H1 (cell line): ENCODE data around the gene GJB4.

Experiments used
- CBX5 ChIP-seq: fragments of 300-800, 300-1000 bp; sonication (generic); IDR thresholded peaks from 2 replicates; pipeline ENCODE4 v1.7.1; 2016; ENCODE audit warnings: antibody characterized with exemption, low read length, low read depth
- CHD2 ChIP-seq: IDR thresholded peaks from 2 replicates; pipeline ENCODE4 v1.6.1; 2012; ENCODE audit warnings: low read length, improper control_type of control experiment
- NRF1 ChIP-seq: IDR thresholded peaks from 2 replicates; pipeline ENCODE4 v1.6.1; 2011; ENCODE audit warnings: mild to moderate bottlenecking, low read depth, low read length, improper control_type of control experiment
- POLR2A ChIP-seq, 2 experiments: IDR thresholded peaks; 1 replicate in 1 of 2; 2 replicates in 1 of 2; pipeline ENCODE4 v1.6.1; 2011; ENCODE audit warnings: low read depth in 2 of 2, low read length in 2 of 2, mild to moderate bottlenecking in 2 of 2; ENCODE audit errors: control extremely low read depth in 1 of 2
- POLR2AphosphoS5 ChIP-seq: IDR thresholded peaks from 2 replicates; pipeline ENCODE4 v1.6.1; 2011; ENCODE audit warnings: low read depth, low read length
- RAD21 ChIP-seq, 2 experiments: IDR thresholded peaks in 1 of 2; conservative IDR thresholded peaks in 1 of 2; 2 replicates each; pipeline ENCODE4 v1.6.1; 2011; ENCODE audit warnings: low read depth in 2 of 2, low read length in 2 of 2, improper control_type of control experiment in 1 of 2, inconsistent platforms in 1 of 2, mild to moderate bottlenecking in 1 of 2, moderate library complexity in 1 of 2
- SRF ChIP-seq: IDR thresholded peaks from 2 replicates; pipeline ENCODE4 v1.6.1; 2011; ENCODE audit warnings: mild to moderate bottlenecking, low read depth, low read length, moderate library complexity
- TF ChIP-seq, protein P1 (sequence below), 3 experiments: IDR thresholded peaks; 1 replicate in 2 of 3; 2 replicates in 1 of 3; pipeline versions ENCODE4 v1.5.1 to v1.6.1; 2011; ENCODE audit warnings: low read length in 3 of 3, mild to moderate bottlenecking in 3 of 3, inconsistent platforms in 2 of 3, low read depth in 1 of 3, moderate library complexity in 1 of 3; ENCODE audit not compliant: insufficient read depth in 1 of 3; ENCODE audit errors: control extremely low read depth in 1 of 3
- TF ChIP-seq, protein P2 (sequence below): IDR thresholded peaks from 2 replicates; pipeline ENCODE4 v1.6.1; 2012; ENCODE audit warnings: low read length, inconsistent platforms
- TF ChIP-seq, protein P3 (sequence below): IDR thresholded peaks from 2 replicates; pipeline ENCODE4 v1.6.1; 2012; ENCODE audit warnings: inconsistent platforms

GRCh38 chr1:34774957-34775356, 15.4 kb downstream of the GJB4 start:
- TF ChIP-seq, protein P1, sequence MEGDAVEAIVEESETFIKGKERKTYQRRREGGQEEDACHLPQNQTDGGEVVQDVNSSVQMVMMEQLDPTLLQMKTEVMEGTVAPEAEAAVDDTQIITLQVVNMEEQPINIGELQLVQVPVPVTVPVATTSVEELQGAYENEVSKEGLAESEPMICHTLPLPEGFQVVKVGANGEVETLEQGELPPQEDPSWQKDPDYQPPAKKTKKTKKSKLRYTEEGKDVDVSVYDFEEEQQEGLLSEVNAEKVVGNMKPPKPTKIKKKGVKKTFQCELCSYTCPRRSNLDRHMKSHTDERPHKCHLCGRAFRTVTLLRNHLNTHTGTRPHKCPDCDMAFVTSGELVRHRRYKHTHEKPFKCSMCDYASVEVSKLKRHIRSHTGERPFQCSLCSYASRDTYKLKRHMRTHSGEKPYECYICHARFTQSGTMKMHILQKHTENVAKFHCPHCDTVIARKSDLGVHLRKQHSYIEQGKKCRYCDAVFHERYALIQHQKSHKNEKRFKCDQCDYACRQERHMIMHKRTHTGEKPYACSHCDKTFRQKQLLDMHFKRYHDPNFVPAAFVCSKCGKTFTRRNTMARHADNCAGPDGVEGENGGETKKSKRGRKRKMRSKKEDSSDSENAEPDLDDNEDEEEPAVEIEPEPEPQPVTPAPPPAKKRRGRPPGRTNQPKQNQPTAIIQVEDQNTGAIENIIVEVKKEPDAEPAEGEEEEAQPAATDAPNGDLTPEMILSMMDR (IDR thresholded peaks at IDR 0.05; ENCODE audit: control extremely low read depth in 1 of 3, insufficient read depth in 1 of 3, low read depth in 1 of 3, low read length in 3 of 3): no peak
- TF ChIP-seq POLR2AphosphoS5: no peak
- no peak for TF ChIP-seq SRF
- TF ChIP-seq, protein P2, sequence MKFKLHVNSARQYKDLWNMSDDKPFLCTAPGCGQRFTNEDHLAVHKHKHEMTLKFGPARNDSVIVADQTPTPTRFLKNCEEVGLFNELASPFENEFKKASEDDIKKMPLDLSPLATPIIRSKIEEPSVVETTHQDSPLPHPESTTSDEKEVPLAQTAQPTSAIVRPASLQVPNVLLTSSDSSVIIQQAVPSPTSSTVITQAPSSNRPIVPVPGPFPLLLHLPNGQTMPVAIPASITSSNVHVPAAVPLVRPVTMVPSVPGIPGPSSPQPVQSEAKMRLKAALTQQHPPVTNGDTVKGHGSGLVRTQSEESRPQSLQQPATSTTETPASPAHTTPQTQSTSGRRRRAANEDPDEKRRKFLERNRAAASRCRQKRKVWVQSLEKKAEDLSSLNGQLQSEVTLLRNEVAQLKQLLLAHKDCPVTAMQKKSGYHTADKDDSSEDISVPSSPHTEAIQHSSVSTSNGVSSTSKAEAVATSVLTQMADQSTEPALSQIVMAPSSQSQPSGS: no peak
- TF ChIP-seq CBX5: no peak
- no peak for TF ChIP-seq NRF1
- TF ChIP-seq, protein P3, sequence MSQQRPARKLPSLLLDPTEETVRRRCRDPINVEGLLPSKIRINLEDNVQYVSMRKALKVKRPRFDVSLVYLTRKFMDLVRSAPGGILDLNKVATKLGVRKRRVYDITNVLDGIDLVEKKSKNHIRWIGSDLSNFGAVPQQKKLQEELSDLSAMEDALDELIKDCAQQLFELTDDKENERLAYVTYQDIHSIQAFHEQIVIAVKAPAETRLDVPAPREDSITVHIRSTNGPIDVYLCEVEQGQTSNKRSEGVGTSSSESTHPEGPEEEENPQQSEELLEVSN: no peak
- no peak for TF ChIP-seq CHD2
- no peak for TF ChIP-seq RAD21 (IDR thresholded peaks at IDR 0.05 in 1 of 2, conservative IDR thresholded peaks at IDR 0.05 in 1 of 2; ENCODE audit: low read depth in 2 of 2, low read length in 2 of 2)
- TF ChIP-seq POLR2A (IDR thresholded peaks at IDR 0.05; ENCODE audit: control extremely low read depth in 1 of 2, low read depth in 2 of 2, low read length in 2 of 2): no peak
